ENCODE measurements around the gene SLC25A23.

The SLC25A23 gene

DNA sequence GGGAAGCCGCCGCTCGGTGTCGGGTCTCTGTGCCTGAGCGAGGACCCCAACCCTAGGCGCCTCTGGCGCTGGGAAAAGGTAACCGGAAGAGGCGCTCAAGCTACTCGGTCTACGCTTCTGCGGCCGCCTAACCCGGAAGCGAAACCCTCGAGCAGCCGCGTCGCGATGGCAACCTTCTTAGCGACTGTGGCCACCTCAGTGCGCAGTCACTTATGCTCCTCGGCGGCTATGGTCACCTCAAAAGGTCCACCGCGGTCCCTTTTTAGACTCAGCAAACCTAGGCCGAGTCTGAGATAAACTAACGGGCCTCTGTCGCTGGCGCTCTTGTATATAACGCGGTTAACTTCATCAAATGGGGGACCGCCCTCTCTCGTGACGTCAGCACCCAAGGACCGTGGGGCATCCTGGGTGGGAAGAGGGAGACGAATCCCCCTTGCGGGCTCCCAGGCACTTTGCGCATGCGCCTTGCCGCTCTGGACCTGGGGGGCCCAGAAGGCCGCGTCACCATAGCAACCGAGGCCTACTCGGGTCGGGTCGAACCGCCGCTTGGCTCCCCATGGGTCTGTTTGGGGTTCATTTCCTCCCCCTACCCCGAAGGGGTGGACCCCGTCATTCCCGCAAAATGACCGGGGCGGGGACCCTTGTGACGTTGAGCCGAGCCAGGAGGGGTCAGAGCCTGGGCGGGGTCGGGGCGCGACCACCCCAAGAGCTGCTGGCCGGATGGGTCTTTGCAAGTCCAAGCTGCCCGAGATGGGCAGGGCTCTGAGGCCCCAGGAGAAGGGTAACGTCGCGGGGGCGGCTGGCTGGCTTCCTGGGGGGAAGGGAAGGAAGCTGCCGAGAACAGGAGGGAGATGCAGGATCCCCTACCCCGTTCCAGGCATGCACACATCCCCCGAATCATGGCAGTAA is 66.3 kb downstream of the SLC25A23 start, which contains the start of gene GTF2F1:
GTF2F1 (minus strand) TSS at position 91 of the 909 bp plus-strand sequence. CDS start 169 bp downstream, outside the sequence.
- H3K4me3 ChIP-seq (ENCODE audit: low read depth, low read length), result peak within 1 kb of the TSS; percentile 93
- DNase-seq (ENCODE audit: low read depth), result peak; percentile 98
- TF ChIP-seq, protein P1, sequence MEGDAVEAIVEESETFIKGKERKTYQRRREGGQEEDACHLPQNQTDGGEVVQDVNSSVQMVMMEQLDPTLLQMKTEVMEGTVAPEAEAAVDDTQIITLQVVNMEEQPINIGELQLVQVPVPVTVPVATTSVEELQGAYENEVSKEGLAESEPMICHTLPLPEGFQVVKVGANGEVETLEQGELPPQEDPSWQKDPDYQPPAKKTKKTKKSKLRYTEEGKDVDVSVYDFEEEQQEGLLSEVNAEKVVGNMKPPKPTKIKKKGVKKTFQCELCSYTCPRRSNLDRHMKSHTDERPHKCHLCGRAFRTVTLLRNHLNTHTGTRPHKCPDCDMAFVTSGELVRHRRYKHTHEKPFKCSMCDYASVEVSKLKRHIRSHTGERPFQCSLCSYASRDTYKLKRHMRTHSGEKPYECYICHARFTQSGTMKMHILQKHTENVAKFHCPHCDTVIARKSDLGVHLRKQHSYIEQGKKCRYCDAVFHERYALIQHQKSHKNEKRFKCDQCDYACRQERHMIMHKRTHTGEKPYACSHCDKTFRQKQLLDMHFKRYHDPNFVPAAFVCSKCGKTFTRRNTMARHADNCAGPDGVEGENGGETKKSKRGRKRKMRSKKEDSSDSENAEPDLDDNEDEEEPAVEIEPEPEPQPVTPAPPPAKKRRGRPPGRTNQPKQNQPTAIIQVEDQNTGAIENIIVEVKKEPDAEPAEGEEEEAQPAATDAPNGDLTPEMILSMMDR (conservative IDR thresholded peaks at IDR 0.05; ENCODE audit: low read depth, low read length), result peak; percentile 43

DNA sequence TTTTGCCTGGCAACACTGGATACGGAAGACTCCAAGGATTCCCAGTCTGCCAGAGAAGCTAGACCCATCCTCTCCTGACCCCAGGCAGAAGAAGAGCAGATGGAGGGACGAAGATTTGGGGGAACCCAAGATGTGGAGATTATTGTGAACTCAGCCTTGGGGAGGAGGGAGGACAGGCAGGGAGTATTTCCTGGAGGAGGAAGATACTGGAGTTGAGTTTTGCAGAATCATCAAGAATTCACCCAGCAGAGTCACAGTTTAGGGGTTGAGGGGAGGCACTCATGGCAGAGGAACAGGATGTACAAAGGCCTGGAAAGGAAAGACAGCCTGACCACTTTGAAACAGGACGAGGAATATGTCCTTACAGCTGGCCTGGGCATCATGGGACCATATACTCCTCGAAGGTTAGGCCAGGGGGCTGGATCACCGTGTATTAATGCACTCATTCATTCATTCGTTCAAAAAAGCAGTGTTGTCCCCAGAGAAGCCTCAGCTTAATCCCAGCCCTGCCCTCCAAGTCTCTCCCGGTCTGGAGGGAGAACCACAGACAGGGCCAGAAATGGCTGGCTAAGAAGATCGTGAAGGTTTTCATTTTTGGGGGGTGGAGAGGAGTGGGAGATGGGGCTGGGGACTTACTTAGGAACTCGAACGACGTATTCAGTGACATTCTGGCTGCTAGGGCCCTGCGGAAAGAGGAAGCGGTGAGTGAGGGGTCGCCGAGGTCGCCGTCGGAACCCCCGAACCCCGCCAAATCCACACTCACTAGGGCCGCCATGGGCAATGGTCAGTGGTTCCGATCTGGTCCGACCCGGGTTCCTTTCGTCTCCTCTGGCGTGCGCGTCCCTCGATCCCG is 67.1 kb downstream of the SLC25A23 start:
- peak overlapping the region; percentile 93 for H3K4me3 ChIP-seq (ENCODE audit: low read depth, low read length)
- no peak for DNase-seq (ENCODE audit: low read depth)
- TF ChIP-seq, protein P1 (conservative IDR thresholded peaks at IDR 0.05; ENCODE audit: low read depth, low read length), result no peak

Measured in choroid plexus epithelial cell (primary cell).